HG03520 (cell line): Measurements from ENCODE around the gene COX19.

Source experiments
- ATAC-seq: cut with Tn5 transposase; IDR thresholded peaks from one replicate; pipeline ENCODE4 v1.9.1; 2021; ENCODE audit warnings: mild to moderate bottlenecking, moderate library complexity; ENCODE audit not compliant: unreplicated experiment

The COX19 gene

GRCh38 chr7:974820-975681 is at the start of gene COX19:
COX19 (minus strand) TSS chr7:975549; CDS start chr7:975509, 40 bp downstream.
- ATAC-seq, result peak; percentile 61

- ATAC-seq, result peak; percentile 56
Measured at GRCh38 chr7:1024331-1024841, 49.0 kb upstream of the COX19 start.

- ATAC-seq, result no peak
Measured at GRCh38 chr7:1022801-1023465, 47.6 kb upstream of the COX19 start.

GRCh38 chr7:1022356-1022755 is 47.0 kb upstream of the COX19 start:
- ATAC-seq, result no peak

GRCh38 chr7:1021931-1022330 is 46.6 kb upstream of the COX19 start:
- no peak for ATAC-seq

GRCh38 chr7:1021366-1021765 is 46.0 kb upstream of the COX19 start:
- ATAC-seq, result no peak

- no peak for ATAC-seq
Measured at GRCh38 chr7:1020849-1021251, 45.5 kb upstream of the COX19 start.

- no peak for ATAC-seq
Measured at GRCh38 chr7:1019789-1020610, 44.7 kb upstream of the COX19 start.

- ATAC-seq, result no peak
Measured at GRCh38 chr7:1019255-1019785, 44.0 kb upstream of the COX19 start.

GRCh38 chr7:1018334-1018695 is 43.0 kb upstream of the COX19 start:
- ATAC-seq, result no peak

- no peak for ATAC-seq
Measured at GRCh38 chr7:1017586-1018333, 42.4 kb upstream of the COX19 start.

GRCh38 chr7:1016577-1017531 is 41.5 kb upstream of the COX19 start:
- ATAC-seq, result no peak

GRCh38 chr7:1015196-1016121 is 40.1 kb upstream of the COX19 start:
- no peak for ATAC-seq

GRCh38 chr7:1014681-1015080 is 39.3 kb upstream of the COX19 start:
- ATAC-seq, result no peak

GRCh38 chr7:1013581-1013980 is 38.2 kb upstream of the COX19 start:
- ATAC-seq, result no peak

- no peak for ATAC-seq
Measured at GRCh38 chr7:1012716-1013095, 37.4 kb upstream of the COX19 start.

- ATAC-seq, result no peak
Measured at GRCh38 chr7:1012004-1012715, 36.8 kb upstream of the COX19 start.
